ENCODE measurements around the gene NOTO. TPM values are rescaled to one million over a fixed set of nuclear protein-coding genes. Genes with fewer than 3 reads are reported as not detected.

NOTO gene
- total and polyA plus RNA-seq, 7 donors, result not detected

DNA sequence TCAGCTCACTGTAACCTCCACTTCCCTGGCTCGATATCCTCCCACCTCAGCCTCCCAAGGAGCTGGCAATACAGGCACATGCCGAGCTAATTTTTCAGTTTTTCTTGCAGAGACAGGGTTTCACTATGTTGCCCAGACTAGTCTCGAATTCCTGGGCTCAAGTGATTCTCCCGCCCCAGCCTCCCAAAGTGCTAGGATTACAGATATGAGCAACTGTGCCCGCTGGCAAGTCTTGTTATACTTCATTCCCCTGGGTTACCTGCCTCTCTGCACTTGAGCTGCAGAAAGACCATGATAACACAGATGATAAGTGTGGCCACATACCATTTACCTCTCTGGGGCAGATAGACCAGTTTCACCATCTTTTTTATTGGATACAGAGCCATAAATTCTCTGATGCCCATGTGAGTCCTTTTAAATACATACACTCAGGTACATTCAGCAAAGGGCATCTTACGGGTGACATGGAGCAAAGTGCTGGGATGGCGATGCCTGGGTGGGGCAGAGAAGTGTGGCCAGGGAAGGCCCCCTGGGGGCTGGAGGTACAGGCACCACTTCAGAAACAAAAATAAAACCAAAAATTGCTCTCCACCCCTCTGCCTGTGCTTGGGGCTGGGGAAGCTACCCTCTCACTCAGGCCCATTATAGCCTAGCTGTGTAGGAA, 52.1 kb downstream of the NOTO start:
- Histone ChIP-seq H3K4me3 (no peak overlapping the region), H3K36me3 (peaks cover 32 to 52% (median 49%) of the 10 kb centered on the region in 4 donors), H3K9me3 (no peaks in the 10 kb centered on the region), H3K27me3 (no peaks in the 10 kb centered on the region), H3K27ac (no peak overlapping the region), H3K4me1 (peaks cover 0 to 3% (median 0%) of the 10 kb centered on the region in 4 donors)
- no peak for DNase-seq
- no peak for TF ChIP-seq POLR2A (IDR thresholded peaks at IDR 0.05)
- no peak for TF ChIP-seq POLR2AphosphoS5 (IDR thresholded peaks at IDR 0.05)
- TF ChIP-seq EP300 (IDR thresholded peaks at IDR 0.05), result no peak
- no peak for TF ChIP-seq CTCF (IDR thresholded peaks at IDR 0.05)
- WGBS, 2 donors, result 93 to 95% methylated on average over 7 of the region's 7 CpGs
- intact Hi-C loops (cut with DNase I), result no loop called here

DNA sequence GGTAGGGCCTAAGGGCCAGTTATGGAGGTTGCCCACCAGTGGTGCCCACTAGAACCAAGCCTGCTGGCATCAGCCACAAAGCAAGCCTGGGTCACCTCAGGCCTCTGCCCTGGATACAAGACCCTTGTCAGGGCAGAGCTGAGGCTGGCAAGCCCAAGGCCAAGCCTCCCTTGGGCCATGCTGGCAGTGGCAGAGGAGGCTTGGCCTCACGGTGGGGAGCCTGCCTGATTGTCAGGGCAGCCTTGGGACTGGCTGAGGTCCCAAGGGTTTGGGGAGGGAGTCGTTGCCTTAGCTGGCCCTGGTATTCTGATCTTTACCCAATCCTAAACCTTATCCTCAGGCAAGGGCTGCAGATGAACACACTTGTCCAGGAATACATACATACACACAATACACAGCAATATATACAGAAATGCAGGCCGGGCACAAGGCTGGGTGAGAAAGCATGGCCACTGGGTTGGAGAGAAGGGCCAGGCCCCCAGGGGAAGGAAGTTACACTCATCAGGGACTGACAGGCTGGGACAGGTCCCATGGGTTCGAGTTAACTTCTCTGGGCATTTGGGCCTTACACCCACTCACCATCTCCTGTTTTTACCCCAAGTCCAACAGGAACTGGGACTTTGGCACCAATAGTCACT, 52.8 kb downstream of the NOTO start:
- Histone ChIP-seq H3K27me3 (no peaks in the 10 kb centered on the region), H3K4me3 (no peak overlapping the region), H3K36me3 (peaks cover 27 to 46% (median 43%) of the 10 kb centered on the region in 4 donors), H3K27ac (no peak overlapping the region), H3K4me1 (no peaks in the 10 kb centered on the region), H3K9me3 (no peaks in the 10 kb centered on the region)
- DNase-seq, result no peak
- intact Hi-C loops (cut with DNase I), result no loop called here
- 74 to 86% methylated on average over 4 of the region's 4 CpGs for WGBS, 2 donors
- no peak for TF ChIP-seq POLR2A (IDR thresholded peaks at IDR 0.05)
- TF ChIP-seq POLR2AphosphoS5 (IDR thresholded peaks at IDR 0.05), result no peak
- TF ChIP-seq CTCF (IDR thresholded peaks at IDR 0.05), result no peak
- TF ChIP-seq EP300 (IDR thresholded peaks at IDR 0.05), result no peak

DNA sequence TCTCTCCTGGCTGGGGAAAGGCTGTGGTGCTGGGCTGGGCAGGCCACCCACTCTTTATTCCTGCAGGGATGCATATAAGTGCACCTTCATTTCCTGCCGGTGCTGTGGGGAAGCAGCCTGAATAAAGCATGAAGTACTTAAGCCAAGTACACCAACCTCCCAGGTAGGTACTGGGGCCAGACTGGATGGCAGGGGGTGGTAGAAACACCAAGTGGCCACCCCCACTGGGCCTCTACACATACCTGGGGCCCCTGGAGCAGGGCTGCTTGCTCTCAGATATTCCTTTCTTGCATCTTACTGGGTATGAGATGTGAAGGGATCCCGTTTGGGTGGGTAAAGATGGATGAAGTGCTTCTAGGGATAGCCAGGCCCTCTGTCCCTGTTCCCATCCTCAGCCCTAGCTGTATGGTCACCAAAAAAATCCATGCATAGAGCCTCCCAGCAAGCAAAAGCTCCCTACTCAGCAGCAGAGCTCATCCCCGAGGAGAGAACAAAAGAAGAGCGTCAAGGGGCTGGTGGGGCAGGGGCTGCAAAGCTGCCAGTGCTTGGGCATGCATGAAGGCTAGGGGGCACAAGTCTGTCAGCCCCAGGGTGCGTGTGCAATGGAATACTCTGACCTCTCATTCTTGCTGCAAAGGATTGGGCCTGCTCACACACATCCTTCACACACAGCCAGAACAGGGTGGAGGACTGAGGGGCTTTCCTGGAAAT, 53.7 kb downstream of the NOTO start:
- Histone ChIP-seq H3K4me3 (no peak overlapping the region), H3K36me3 (peaks cover 21 to 36% (median 33%) of the 10 kb centered on the region in 4 donors), H3K4me1 (no peaks in the 10 kb centered on the region), H3K27me3 (no peaks in the 10 kb centered on the region), H3K27ac (no peak overlapping the region), H3K9me3 (no peaks in the 10 kb centered on the region)
- WGBS, 2 donors, result 76 to 77% methylated on average over 5 of the region's 5 CpGs
- DNase-seq, result no peak
- no peak for TF ChIP-seq POLR2A (IDR thresholded peaks at IDR 0.05)
- no peak for TF ChIP-seq POLR2AphosphoS5 (IDR thresholded peaks at IDR 0.05)
- TF ChIP-seq EP300 (IDR thresholded peaks at IDR 0.05), result no peak
- TF ChIP-seq CTCF (IDR thresholded peaks at IDR 0.05), result no peak
- intact Hi-C loops (cut with DNase I), result no loop called here

DNA sequence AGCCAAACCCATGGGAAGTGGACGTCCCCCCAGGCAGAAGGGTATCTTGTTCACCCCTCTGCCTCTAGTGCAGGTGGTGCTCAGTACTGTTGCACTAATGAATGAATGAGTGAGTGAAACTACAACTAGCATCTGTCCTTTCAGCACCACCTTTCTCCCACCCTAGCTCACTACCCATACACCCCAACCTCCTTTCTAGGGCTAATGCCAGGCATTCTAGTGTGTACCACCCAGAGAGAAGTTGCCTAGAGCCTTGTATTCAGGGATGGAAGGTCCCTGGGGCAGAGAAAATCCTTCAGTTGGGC, 54.2 kb downstream of the NOTO start:
- intact Hi-C loops (cut with DNase I), result no loop called here
- Histone ChIP-seq H3K4me3 (no peak overlapping the region), H3K9me3 (no peaks in the 10 kb centered on the region), H3K27me3 (no peaks in the 10 kb centered on the region), H3K4me1 (no peaks in the 10 kb centered on the region), H3K36me3 (peaks cover 16 to 31% (median 28%) of the 10 kb centered on the region in 4 donors), H3K27ac (no peak overlapping the region)
- TF ChIP-seq EP300 (IDR thresholded peaks at IDR 0.05) (no peak), CTCF (IDR thresholded peaks at IDR 0.05) (no peak), POLR2AphosphoS5 (IDR thresholded peaks at IDR 0.05) (no peak), POLR2A (IDR thresholded peaks at IDR 0.05) (no peak)
- 92% methylated on average over 1 of the region's 1 CpG for WGBS, 2 donors
- DNase-seq, result no peak

All from sigmoid colon (tissue), 7 donors.